ENCODE results near the gene GALNT18.

GALNT18 gene

GRCh38 chr11:11241284-11241683, 380.5 kb downstream of the GALNT18 start:
- TF ChIP-seq ZFX (IDR thresholded peaks at IDR 0.05), result no peak
- no peak for TF ChIP-seq CTCF (conservative IDR thresholded peaks at IDR 0.05)
- H3K27ac ChIP-seq, result no peak overlapping the region

GRCh38 chr11:11239959-11240358, 381.8 kb downstream of the GALNT18 start:
- H3K27ac ChIP-seq, result no peak overlapping the region
- TF ChIP-seq CTCF (conservative IDR thresholded peaks at IDR 0.05) (no peak), ZFX (IDR thresholded peaks at IDR 0.05) (no peak)

- H3K27ac ChIP-seq, result no peak overlapping the region
- TF ChIP-seq CTCF (conservative IDR thresholded peaks at IDR 0.05), result no peak
- no peak for TF ChIP-seq ZFX (IDR thresholded peaks at IDR 0.05)
Measured at GRCh38 chr11:11237070-11237832, 384.6 kb downstream of the GALNT18 start.

GRCh38 chr11:11236498-11237059, 385.2 kb downstream of the GALNT18 start:
- TF ChIP-seq CTCF (conservative IDR thresholded peaks at IDR 0.05) (no peak), ZFX (IDR thresholded peaks at IDR 0.05) (no peak)
- H3K27ac ChIP-seq, result no peak overlapping the region

- H3K27ac ChIP-seq, result no peak overlapping the region
- TF ChIP-seq CTCF (conservative IDR thresholded peaks at IDR 0.05) (no peak), ZFX (IDR thresholded peaks at IDR 0.05) (no peak)
Measured at GRCh38 chr11:11231763-11232162, 390.0 kb downstream of the GALNT18 start.

- no peak overlapping the region for H3K27ac ChIP-seq
- TF ChIP-seq CTCF (conservative IDR thresholded peaks at IDR 0.05) (peak; percentile 56), ZFX (IDR thresholded peaks at IDR 0.05) (no peak)
Measured at GRCh38 chr11:11230802-11231562, 390.8 kb downstream of the GALNT18 start.

- H3K27ac ChIP-seq, result no peak overlapping the region
- TF ChIP-seq CTCF (conservative IDR thresholded peaks at IDR 0.05) (no peak), ZFX (IDR thresholded peaks at IDR 0.05) (no peak)
Measured at GRCh38 chr11:11230087-11230486, 391.7 kb downstream of the GALNT18 start.
